ENCODE results near the gene CLEC12A.
A peak's percentile ranks its signal among the peaks of the same experiment; 100 is the strongest.
"Not testable (repeated sequence)": the region's sequence is repeated elsewhere in the genome, so short reads cannot be mapped to it uniquely, and the experiment has no call there.

CLEC12A gene

GRCh38 chr12:9971181-9971580 lies at the start of gene CLEC12A:
Gene CLEC12A, plus strand, starts transcription at chr12:9971409. Its CDS starts 188 bp downstream, at chr12:9971597.
- no peak for DNase-seq

GRCh38 chr12:9922429-9922828 lies 48.8 kb upstream of the CLEC12A start:
- no peak for DNase-seq

- peak in 1 of 2 experiments; percentile 24 for DNase-seq
Measured at GRCh38 chr12:9925705-9926393, 45.4 kb upstream of the CLEC12A start.

- DNase-seq, result no peak
Measured at GRCh38 chr12:9926876-9927275, 44.3 kb upstream of the CLEC12A start.

DNA sequence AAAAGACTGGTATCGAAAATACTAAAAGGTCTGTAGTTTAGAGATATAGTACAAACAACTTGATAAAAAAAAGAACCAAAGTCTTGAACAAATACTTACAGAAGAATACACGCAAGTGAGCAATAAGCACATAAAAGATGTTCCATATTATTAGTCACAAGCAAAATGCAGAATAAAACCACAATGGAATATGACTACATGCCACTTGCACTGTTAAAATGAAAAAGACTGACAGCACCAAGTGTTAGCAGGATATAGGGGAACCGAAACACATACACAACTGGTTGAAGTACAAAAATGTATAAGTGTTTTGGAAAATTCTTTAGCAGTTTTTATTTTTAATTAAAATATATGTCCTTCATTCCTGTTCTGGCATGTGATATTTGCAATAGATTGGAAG lies 42.6 kb upstream of the CLEC12A start:
- no peak for DNase-seq

- no peak for DNase-seq
Measured at GRCh38 chr12:9931245-9931644, 40.0 kb upstream of the CLEC12A start.

GRCh38 chr12:9932270-9932669 lies 38.9 kb upstream of the CLEC12A start, which contains the start of gene CLEC2A:
Gene CLEC2A, minus strand, starts transcription at chr12:9932370. Its CDS starts 41 bp downstream, at chr12:9932329.
- no peak for DNase-seq

DNA sequence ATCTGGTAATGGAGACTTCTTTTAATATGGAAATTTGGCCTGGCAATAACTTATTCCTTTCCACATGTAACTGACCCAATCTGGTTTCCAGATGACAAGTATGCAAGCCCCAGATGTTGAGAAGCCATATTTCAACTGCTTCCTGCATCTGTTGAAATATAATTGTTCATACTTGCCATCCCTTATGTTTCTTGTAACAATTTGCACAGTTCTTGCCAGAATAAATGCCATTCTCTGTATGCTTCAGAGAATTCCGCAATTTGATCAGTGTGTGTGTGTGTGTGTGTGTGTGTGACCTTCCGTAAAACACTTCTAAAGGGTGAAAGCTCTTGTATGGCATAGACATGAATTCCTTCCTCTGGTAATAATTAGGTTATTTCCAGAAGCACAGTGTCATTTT lies 37.3 kb upstream of the CLEC12A start:
- DNase-seq, result no peak

GRCh38 chr12:9935026-9935425 lies 36.2 kb upstream of the CLEC12A start:
- DNase-seq, result no peak

GRCh38 chr12:9936591-9936990 lies 34.6 kb upstream of the CLEC12A start:
- DNase-seq, result no peak

- DNase-seq, result no peak
Measured at GRCh38 chr12:9940375-9940774, 30.8 kb upstream of the CLEC12A start.

DNA sequence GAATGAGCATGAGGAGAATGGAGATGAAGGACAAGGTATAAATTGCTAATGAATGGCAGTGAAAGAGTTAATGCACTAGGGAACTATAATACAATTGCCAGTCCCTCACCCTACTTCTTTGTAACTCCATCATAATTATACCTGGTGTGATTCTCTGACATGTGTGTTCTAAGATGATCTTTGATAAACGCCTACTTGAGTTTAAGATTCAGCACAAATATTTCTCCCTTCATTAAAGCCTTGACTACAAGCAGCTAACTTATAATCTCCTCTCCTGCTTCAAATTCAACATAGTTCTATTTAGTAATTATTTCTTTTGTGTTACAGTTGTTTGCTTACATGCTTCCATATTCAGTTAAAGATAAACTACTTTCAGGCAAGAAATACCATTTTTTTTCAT lies 29.4 kb upstream of the CLEC12A start:
- DNase-seq, result no peak

GRCh38 chr12:9943240-9943639 lies 28.0 kb upstream of the CLEC12A start:
- no peak for DNase-seq

DNA sequence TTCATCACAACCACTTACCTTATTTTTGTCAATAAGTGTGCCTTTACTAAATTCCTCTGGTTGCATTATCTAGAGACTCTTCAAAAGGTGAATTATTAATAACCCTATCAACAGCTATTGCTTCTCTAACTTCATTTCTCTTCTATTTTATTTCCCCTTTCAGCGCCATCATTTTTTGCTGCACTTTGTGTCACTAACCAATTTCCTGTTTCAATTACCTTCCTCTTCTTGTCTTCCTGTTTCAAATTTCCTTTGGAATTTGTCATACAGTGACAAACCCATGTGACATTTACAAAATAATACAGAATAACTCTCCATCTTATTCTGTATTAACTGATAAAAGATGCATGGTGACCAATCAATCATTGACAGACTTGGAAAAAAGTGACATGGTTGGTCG lies 26.8 kb upstream of the CLEC12A start:
- no peak for DNase-seq

GRCh38 chr12:9947674-9948073 lies 23.5 kb upstream of the CLEC12A start:
- no peak for DNase-seq

DNA sequence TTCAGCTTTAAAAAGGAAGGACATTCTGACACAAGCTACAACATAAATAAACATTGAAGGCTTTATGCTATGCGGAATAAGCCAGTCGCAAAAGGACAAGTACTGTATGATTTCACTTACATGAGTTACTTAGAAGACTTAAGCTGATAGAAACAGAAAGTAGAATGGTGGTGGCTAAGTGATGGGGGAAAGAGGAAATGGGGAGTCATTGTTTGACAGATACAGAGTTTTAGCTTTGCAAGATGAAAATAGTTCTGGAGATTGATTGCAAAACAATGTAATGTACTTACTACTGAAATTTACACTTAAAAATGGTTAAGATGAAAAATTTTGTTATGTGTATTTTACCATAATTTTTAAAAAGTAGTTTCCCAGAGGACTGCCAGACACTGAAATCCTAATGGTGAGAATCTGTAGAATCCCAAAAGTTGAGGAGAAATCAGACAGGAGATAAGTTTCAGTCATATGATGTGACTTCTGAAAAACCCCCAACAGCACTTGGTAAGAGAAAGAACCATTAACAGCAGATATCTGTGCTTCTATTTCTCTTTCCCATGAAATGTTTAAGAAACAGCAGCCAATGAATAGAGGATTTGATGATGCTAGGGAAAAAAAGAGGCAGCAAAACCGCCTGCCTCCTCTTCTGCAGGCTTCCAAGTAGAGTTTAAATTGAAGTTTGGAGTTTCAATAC lies 22.5 kb upstream of the CLEC12A start:
- no peak for DNase-seq

GRCh38 chr12:9951026-9951675 lies 20.1 kb upstream of the CLEC12A start:
- no peak for DNase-seq

DNA sequence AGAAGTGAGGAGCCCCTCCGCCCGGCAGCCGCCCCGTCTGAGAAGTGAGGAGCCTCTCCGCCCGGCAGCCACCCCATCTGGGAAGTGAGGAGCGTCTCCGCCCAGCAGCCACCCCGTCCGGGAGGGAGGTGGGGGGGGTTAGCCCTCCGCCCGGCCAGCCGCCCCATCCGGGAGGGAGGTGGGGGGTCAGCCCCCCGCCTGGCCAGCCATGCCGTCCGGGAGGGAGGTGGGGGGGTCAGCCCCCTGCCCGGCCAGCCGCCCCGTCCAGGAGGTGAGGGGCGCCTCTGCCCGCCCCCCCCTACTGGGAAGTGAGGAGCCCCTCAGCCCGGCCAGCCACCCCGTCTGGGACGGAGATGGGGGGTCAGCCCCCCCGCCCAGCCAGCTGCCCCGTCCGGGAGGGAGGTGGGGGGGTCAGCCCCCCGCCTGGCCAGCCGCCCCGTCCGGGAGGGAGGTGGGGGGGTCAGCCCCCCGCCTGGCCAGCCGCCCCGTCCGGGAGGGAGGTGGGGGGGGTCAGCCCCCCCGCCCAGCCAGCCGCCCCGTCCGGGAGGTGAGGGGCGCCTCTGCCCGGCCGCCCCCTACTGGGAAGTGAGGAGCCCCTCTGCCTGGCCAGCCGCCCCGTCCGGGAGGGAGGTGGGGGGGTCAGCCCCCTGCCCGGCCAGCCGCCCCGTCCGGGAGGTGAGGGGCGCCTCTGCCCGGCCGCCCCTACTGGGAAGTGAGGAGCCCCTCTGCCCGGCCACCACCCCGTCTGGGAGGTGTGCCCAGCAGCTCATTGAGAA lies 18.1 kb upstream of the CLEC12A start:
- not testable (repeated sequence) for DNase-seq

DNA sequence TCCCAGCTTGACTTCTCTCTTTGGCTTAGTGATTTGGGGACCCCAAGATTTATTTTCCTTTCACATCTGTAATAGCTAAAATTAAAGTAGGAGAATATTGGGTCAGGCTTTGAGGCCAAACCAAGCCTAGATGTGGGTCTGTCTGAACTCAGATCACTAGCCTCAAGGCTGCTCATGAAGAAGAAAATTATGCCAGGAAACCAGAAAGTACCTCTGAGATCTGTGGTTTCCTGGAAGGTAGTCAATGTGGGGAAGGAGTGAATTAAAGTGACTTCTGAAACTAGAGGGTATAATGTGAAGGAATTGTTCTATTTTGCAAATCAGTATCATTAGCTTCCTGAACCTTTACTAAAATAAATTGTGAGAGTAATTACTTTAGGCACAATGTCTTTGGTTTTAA lies 13.4 kb upstream of the CLEC12A start:
- DNase-seq, result no peak

DNA sequence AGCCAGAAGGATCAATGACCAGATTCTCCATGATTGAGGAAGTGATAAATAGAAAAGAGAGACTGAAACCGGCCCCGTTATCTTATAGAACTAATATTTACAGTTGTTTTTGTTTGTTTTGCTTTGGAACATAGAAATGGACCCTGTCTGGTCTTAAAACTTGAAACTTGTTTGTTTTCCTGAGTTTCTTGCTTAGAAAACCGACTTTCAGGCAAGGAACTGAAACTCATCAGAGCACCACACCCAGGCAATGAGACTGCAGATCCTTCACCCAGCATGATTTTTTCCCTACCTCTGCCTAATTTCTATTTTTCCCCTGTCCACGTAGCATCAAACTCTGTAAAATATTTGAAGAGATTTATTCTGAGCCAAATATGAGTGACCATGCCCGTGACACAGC lies 10.6 kb upstream of the CLEC12A start:
- DNase-seq, result no peak

DNA sequence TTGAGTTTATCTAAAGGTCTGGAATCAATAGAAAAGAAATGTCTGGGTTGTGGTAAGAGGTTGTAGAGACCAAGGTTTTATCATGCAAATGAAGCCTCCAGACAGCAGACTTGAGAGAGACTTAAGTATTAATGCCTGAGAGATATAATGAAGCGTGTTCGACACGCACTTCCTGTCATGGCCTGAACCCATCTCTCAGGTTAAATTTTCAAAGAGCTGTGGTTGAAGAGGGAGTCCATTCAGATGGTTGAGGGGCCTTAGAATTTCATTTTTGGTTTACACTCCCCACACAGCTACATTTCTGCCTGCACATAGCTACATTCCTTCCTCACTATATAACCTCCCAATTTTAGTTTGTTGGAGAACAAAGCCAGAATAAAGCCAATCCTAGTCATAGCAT lies 10.1 kb upstream of the CLEC12A start:
- DNase-seq, result no peak

DNA sequence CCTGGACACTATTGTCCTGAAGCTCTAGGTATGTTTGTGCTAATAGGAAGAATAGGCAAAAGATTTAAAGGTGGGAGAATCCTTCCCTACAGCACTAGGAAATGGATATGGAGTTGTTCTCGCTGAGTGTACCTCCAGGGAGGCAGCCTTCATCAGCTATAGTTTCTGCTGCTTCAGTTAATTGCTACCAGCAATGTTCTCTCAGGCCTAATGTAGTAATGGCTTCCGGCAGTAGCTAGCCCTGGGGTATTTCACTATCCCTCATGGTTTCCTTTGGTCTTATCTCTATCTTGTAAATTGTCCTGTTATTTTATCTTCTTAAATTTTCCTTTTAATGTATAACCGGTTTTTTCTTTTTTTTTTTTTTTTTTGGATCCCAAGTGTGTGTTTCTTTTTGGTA lies 9.3 kb upstream of the CLEC12A start:
- DNase-seq, result no peak

DNA sequence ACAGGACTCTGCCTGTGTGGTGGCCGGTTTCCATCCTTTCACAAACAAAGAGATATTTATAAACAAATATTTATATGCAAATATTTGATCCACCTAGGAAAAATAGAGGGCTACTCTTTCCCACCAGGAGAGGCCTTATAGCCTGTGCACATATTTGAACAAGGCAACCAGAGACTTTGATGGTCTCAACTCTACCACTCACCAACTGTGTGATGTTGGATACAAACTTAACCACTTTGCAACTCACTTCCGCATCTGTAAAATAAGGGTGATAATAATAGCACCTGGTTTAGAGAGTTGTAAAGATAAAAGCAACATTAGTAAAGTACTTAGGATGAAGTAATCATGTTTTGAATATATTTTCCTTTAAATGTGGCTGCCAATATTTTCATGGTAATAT lies 1.5 kb upstream of the CLEC12A start:
- no peak for DNase-seq
